Activated CD8-positive, alpha-beta memory T cell treated with anti-CD3 and anti-CD28 coated beads, Interleukin-2, amount 50 U/mL, for 1 hour (primary cell): ENCODE measurements around the gene CTSS.

ENCODE experiments used
- DNase-seq: peaks from one replicate; pipeline ENCODE4 v3.0.0-alpha.2; 2020; ENCODE audit errors: extremely low read depth

CTSS gene

DNA sequence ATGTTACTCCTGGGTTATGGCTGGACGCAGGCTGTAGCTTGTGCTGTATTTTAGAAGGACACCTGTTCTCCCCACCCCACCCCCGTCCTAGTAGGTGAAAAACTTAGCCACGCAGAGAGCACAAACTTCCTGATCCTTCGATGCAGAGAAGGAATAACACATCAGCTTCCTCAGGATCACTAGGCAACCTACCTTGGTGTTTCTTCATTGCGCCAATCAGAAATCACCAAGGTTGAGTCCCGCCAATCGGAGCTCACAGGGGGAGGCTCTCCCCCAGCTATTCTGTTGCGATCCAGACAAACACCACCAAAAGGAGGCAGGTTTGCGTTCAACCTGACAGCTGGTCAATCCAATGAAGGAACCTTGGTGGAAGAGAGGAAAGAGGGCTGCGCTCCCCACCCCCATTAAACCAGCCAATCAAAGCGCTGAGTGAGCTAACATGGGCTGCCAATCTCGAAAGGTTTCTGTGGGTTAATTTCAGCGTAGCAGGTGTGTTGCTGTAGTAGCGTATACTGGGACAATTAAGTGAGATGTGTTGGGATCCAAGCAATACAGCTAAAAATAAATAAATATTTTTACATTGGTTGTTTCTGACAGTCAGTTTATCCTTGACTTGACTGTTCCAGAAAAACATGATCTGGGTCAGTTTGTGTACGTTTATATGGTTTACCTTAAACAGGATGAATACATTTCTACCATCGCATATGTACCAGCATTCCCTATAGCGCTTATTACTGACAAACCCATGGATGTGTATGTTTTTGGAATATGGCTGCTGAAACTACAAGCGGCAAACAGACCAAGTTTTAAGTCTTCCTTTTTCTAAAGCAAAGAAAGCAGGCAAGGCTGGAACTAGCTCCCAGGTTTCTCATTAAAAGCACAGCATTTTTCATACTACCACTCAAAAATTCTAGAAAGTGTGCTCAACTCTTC, 68.3 kb downstream of the CTSS start, which contains the start of gene GOLPH3L:
GOLPH3L (minus strand) TSS at position 160 of the 933 bp plus-strand sequence. CDS start 2,316 bp downstream, outside the sequence.
- DNase-seq, result peak; percentile 81

DNA sequence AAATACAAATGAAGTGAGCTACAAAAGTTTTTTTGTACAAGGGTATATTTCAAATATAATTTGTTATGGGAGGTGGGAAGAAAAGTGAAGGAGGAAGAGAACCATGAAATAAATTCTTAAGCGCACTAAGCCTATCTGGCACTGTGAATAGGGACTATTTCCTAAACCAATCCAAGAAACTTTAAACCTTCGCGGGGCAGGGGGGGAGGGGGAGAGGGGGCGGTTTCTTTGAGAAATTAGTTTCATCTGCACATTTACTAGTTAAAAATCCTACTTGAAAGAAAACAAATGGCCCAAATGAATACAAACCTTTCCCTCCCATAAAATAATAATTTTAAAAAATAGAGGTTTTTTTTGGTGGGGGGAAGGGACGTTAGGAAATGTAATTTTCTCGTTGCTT, 69.0 kb downstream of the CTSS start:
- no peak for DNase-seq

DNA sequence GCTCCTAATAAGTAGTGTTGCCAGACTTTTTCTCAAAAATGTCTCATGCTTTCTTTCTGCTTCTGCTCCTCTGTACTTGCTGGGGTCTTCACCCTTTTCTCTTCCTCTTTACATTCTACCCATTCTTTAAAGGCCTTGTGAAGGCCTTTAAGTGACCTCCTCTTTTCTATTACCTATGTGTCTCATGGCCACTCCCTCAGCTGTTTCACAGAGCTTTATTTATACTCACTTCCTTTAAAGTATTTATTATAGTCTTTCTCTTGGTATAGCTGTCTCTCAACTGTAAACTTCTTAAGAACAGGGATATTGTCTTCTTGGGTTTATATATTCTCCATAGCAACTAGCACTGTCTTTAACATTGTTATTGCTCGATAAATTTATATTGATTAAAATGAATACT, 69.4 kb downstream of the CTSS start:
- DNase-seq, result no peak

DNA sequence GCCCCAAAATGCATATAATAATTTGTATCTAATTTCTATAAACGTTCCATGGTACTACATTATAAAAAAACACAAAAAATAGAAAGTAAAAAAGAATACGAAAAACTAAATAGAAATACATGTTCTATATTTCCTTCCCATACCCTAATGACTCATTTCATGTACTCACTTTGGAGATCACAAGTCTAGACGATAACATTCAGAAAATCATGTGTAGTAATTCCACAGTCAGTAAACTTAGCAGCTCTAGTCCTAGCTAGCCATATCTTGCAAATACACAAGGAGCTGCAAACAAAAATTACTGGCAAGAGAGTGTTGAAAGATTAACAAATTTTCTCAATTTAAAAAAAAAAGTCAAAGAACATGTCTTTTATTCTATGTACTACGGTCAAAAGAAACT, 70.0 kb downstream of the CTSS start:
- DNase-seq, result no peak

DNA sequence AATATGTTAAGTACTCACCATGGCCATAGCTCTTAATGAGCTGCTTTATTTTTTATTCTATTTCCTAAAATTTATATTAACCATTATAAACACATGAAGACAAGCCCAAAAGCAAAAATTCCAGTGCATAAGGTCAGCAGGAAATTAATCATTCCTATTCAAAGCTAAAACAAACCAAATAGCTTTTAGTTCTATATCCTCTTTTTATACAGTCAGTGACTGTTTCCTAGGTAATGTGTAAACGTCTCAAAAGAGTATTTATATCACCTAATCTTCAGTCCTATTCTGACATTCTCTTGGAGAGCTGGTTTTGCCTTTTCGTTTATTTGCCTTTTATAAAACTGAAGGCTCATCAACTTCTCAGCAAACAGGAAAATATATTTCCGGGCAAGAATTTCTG, 72.9 kb downstream of the CTSS start:
- DNase-seq, result no peak

- no peak for DNase-seq
These were observed 76.8 kb downstream of the CTSS start for GRCh38 chr1:150688763-150689162.

DNA sequence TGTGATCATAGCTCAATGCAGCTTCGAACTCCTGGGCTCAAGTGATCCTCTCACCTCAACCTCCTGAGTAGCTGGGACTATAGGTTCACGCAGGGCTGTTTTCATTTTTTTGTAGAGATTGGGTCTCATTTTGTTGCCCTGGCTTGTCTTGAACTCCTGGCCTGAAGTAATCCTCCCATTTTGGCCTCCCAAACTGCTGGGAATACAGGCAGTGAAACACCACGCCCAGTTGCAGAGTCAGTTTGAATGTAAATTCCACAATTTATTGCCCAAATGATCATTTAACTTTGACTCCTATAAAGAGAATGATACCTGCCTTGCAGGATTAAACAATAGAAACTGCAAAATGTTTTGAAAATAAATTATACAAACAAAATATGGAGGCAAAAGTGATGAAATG, 79.3 kb downstream of the CTSS start:
- DNase-seq, result no peak

- DNase-seq, result no peak
These were observed 81.7 kb downstream of the CTSS start for GRCh38 chr1:150683914-150684313.
